Measurements from ENCODE around the gene MCM7.

Gene MCM7

DNA sequence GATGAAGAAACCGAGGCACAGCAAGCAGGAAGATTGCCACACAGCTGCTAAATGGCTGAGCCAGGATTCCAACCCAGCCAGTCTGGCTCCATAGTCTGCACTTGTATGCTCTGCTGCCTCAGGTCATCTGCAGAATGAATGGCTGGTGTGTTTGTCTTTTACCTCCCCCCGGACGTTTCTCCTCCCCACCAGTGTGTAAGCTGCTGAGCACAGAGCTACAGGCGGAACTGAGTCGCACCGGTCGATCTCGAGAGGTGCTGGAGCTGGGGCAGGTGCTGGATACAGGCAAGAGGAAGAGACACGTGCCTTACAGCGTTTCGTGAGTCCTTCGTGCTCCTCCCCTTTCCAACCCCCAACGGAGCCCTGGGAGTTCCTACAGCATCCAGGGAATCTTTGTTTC lies 20.9 kb upstream of the MCM7 start:
- TF ChIP-seq, protein P1, sequence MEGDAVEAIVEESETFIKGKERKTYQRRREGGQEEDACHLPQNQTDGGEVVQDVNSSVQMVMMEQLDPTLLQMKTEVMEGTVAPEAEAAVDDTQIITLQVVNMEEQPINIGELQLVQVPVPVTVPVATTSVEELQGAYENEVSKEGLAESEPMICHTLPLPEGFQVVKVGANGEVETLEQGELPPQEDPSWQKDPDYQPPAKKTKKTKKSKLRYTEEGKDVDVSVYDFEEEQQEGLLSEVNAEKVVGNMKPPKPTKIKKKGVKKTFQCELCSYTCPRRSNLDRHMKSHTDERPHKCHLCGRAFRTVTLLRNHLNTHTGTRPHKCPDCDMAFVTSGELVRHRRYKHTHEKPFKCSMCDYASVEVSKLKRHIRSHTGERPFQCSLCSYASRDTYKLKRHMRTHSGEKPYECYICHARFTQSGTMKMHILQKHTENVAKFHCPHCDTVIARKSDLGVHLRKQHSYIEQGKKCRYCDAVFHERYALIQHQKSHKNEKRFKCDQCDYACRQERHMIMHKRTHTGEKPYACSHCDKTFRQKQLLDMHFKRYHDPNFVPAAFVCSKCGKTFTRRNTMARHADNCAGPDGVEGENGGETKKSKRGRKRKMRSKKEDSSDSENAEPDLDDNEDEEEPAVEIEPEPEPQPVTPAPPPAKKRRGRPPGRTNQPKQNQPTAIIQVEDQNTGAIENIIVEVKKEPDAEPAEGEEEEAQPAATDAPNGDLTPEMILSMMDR (IDR thresholded peaks at IDR 0.05; ENCODE audit: low read depth, low read length, missing control alignments): no peak
- H3K4me3 ChIP-seq (replicated peaks; ENCODE audit: low read depth, low read length): no peak overlapping the region
- DNase-seq (ENCODE audit: extremely low read depth, low read depth): no peak

DNA sequence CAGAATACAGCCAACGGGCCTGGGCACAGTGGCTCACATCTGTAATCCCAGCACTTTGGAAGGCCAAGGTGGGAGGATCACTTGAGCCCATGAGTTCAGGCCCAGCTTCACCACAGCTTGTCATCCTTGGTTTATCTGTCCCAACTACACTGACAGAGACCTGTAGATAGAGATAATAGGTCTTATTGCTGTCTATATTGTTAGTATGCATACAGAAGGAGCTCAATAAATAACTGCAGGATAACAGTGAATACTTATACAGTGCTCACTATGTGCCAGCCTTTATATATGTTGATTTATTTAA lies 19.5 kb upstream of the MCM7 start:
- peak overlapping the region; percentile 98 for H3K4me3 ChIP-seq (replicated peaks; ENCODE audit: low read depth, low read length)
- no peak for DNase-seq (ENCODE audit: extremely low read depth, low read depth)
- TF ChIP-seq, protein P1 (IDR thresholded peaks at IDR 0.05; ENCODE audit: low read depth, low read length, missing control alignments): no peak

DNA sequence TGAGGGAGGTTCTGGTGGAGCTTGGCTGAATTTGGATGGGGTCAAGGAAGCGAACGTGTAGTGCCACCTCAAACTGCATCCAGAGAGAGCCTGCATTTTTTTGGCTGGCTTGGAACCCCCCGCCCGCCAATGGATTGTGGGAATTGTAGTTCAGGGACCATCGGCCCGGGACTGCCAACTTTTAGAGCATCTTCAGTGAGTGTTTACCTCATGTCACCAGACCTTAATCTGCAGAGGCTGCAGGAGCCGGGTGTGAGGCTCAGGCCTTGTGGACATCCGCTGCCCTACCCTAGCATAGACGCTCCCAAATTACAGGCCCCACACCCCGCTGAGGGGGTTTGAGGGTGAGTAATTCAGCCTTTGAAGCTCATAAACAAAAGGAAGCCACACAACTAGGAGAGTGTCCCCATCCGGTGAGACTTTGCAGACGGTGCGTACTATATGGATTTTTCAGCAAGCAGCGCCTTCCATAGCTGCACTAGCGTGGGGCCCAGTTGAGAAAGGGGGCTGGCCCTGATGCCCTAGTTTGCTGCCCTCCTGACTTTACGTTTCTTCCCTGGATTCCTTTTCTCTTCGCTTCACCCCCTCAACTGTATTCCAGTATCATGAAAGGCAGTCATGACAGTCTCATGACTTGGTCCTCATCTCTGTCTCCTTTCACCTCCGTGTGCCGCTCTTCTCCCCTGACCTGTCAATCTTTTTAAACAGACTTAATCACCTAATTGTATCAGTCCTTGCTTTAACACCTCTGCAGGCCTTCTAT lies 19.0 kb upstream of the MCM7 start:
- H3K4me3 ChIP-seq (replicated peaks; ENCODE audit: low read depth, low read length): peak overlapping the region; percentile 98
- TF ChIP-seq, protein P1 (IDR thresholded peaks at IDR 0.05; ENCODE audit: low read depth, low read length, missing control alignments): no peak
- no peak for DNase-seq (ENCODE audit: extremely low read depth, low read depth)

DNA sequence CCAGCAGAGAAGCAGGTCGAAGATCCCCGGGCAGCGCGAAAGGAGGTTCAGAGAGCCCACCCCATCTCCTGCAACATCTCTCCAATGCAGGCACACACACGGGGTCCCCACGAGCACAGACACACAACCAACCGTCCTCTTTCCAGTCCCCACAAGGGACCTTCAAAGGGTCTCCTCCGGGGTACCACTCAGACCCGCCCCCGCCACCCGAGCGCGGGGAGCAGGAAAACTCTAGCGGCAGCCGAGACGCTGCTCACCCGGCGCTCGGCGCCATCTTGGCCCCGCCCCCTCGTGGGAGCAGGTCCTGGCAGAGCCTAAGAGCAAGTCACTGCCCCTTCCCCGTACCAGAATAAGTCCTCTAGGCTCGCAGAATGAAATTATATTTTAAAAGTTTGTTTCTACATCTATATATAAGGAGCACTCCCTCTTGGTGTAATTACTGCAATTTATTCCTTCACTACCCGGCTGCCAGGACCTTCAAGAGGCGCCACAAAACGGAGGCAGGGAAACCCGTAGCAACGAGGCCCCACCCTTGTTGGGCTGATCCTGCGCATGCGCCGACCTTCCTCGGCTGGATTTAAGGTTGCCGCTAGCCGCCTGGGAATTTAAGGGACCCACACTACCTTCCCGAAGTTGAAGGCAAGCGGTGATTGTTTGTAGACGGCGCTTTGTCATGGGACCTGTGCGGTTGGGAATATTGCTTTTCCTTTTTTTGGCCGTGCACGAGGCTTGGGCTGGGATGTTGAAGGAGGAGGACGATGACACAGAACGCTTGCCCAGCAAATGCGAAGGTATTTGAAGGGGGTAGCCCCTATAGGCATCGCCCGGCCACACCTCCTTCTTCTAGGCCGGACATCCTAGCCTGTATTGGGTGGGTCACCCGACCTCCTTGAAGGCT lies 18.1 kb upstream of the MCM7 start, which contains the start of the genes CNPY4 and TAF6:
TSS of gene CNPY4 (plus strand) at position 563 of the 898 bp plus-strand sequence. CDS start at position 674, 111 bp downstream.
TSS of gene TAF6 (minus strand) at position 287 of the 898 bp plus-strand sequence. CDS start 5,149 bp downstream, outside the sequence.
- peak; percentile 89 for DNase-seq (ENCODE audit: extremely low read depth, low read depth)
- peak within 1 kb of the TSS; percentile 98 for H3K4me3 ChIP-seq (replicated peaks; ENCODE audit: low read depth, low read length)
- TF ChIP-seq, protein P1 (IDR thresholded peaks at IDR 0.05; ENCODE audit: low read depth, low read length, missing control alignments): no peak

DNA sequence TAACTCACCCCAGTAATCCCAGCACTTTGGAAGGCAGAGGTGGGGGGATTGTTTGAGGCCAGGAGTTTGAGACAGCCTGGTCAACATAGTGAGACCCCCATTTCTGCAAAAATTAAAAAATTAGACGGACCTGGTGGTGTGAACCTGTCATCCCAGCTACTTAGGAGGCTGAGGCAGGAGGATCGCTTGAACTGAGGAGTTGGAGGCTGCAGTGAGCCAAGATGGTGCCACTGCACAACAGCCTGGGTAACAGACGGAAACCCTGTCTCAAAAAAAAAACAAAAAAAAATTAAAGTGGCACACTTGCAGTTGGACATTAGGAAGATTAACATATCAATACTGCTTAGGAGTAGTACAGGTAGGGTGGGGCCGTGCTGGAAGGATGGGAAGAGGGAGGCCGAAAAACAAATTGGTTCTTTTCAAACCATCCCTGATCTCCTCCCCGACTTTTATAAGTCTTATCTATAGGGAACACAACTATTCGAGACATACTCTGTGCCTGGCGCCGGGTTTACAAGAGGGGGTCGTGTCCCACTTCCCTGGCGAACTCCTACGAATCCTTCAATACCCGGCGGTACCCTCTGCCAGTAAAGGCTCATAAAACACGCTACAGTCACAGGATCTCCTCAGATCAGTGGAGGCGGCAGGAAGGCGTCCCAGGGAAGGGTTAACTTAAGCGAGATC lies 17.3 kb upstream of the MCM7 start:
- TF ChIP-seq, protein P1 (IDR thresholded peaks at IDR 0.05; ENCODE audit: low read depth, low read length, missing control alignments): no peak
- H3K4me3 ChIP-seq (replicated peaks; ENCODE audit: low read depth, low read length): peak overlapping the region; percentile 98
- DNase-seq (ENCODE audit: extremely low read depth, low read depth): no peak

DNA sequence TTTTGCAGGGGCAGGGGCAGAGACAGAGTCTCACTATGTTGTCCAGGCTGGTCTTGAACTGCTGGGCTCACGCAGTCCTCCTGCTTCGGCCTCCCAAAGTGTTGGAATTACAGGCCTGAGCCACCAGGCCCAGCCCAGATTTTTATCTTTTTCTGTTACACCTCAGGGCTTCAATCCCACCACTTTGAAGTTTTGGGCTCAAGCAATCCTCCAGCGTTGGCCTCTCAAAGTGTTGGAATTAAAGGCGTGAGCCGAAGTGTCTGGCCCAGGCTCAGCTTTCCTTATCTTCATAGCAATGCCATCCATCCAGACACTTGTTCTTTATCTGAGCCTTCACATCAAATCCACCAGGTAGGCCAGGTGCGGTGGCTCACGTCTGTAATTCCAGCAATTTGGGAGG lies 13.8 kb upstream of the MCM7 start:
- H3K4me3 ChIP-seq (replicated peaks; ENCODE audit: low read depth, low read length): no peak overlapping the region
- TF ChIP-seq, protein P1 (IDR thresholded peaks at IDR 0.05; ENCODE audit: low read depth, low read length, missing control alignments): no peak

More for the DNA sequence above, 13.8 kb upstream of the MCM7 start:
- DNase-seq (ENCODE audit: extremely low read depth, low read depth): no peak

Measured in HFF-Myc (cell line).